Sigmoid colon (tissue), 4 donors: ENCODE measurements around the gene USP12.

Experiments used
- EP300 ChIP-seq, 4 donors: sonication (generic); formaldehyde crosslinking; IDR thresholded peaks; one replicate each; pipeline ENCODE4 v1.6.1; 2017; ENCODE audit warnings: antibody characterized with exemption in 4 of 4
- POLR2A ChIP-seq, 2 donors: fragments of 450-650 bp; IDR thresholded peaks; one replicate each; pipeline ENCODE4 v1.6.1; 2016; ENCODE audit warnings: antibody characterized with exemption in 2 of 2, mild to moderate bottlenecking in 2 of 2, moderate library complexity in 2 of 2
- POLR2AphosphoS5 ChIP-seq, 4 donors: sonication (generic); formaldehyde crosslinking; IDR thresholded peaks; one replicate each; pipeline ENCODE4 v1.6.1; 2017; ENCODE audit warnings: antibody characterized with exemption in 4 of 4
- TF ChIP-seq, protein P1 (sequence below), 4 experiments: fragments of 450-650 bp in 3 of 4; fragments of 200-600 bp in 1 of 4; IDR thresholded peaks; one replicate each; pipeline ENCODE4 v1.5.1; 2016 to 2019; ENCODE audit warnings: antibody characterized with exemption in 4 of 4, mild to moderate bottlenecking in 3 of 4, moderate library complexity in 2 of 4

DNA sequence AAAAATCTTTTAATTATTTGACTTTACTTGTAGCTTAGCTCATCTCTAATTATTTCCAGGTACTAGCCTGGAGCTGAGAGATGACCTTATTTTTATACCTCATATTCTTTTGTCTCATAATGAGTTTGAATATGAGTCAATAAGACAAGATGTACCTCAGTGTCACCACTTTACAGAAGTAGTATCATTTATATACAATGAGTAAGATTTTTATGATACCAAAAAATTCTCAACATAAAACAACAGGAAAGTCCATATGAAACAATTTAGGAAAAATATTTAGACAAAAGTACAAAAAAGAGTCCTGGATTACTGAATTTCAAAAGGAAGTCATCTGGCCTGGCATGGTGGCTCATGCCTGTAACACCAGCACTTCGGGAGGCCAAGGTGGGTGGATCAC lies 21.4 kb upstream of the USP12 start:
- TF ChIP-seq, protein P1, sequence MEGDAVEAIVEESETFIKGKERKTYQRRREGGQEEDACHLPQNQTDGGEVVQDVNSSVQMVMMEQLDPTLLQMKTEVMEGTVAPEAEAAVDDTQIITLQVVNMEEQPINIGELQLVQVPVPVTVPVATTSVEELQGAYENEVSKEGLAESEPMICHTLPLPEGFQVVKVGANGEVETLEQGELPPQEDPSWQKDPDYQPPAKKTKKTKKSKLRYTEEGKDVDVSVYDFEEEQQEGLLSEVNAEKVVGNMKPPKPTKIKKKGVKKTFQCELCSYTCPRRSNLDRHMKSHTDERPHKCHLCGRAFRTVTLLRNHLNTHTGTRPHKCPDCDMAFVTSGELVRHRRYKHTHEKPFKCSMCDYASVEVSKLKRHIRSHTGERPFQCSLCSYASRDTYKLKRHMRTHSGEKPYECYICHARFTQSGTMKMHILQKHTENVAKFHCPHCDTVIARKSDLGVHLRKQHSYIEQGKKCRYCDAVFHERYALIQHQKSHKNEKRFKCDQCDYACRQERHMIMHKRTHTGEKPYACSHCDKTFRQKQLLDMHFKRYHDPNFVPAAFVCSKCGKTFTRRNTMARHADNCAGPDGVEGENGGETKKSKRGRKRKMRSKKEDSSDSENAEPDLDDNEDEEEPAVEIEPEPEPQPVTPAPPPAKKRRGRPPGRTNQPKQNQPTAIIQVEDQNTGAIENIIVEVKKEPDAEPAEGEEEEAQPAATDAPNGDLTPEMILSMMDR (IDR thresholded peaks at IDR 0.05), result no peak
- TF ChIP-seq EP300 (IDR thresholded peaks at IDR 0.05) (no peak), POLR2AphosphoS5 (IDR thresholded peaks at IDR 0.05) (no peak), POLR2A (IDR thresholded peaks at IDR 0.05) (no peak)
